HEK293 (cell line): ENCODE data around the gene RPS6KA1.

Experiments used
- BCL11A ChIP-seq: fragments of 450-650 bp; formaldehyde crosslinking; IDR thresholded peaks from 2 replicates; pipeline ENCODE4 v1.5.1; 2016; ENCODE audit warnings: low read depth, missing biosample characterization, missing genetic modification characterization
- CTCF ChIP-seq: fragments of 450-650 bp; formaldehyde crosslinking; IDR thresholded peaks from 2 replicates; pipeline ENCODE4 v1.5.1; 2016; ENCODE audit warnings: missing biosample characterization, missing genetic modification characterization
- HIC1 ChIP-seq: fragments of 450-650 bp; formaldehyde crosslinking; IDR thresholded peaks from 2 replicates; pipeline ENCODE4 v1.5.1; 2016; ENCODE audit warnings: missing biosample characterization, missing genetic modification characterization
- HOXA7 ChIP-seq: sonication (generic); formaldehyde crosslinking; IDR thresholded peaks from 2 replicates; pipeline ENCODE4 v1.8.1; 2022; ENCODE audit warnings: missing genetic modification reagents, borderline replicate concordance
- PRDM10 ChIP-seq: fragments of 450-650 bp; formaldehyde crosslinking; IDR thresholded peaks from 2 replicates; pipeline ENCODE4 v1.5.1; 2016; ENCODE audit warnings: missing biosample characterization, missing genetic modification characterization
- SP2 ChIP-seq: fragments of 450-650 bp; formaldehyde crosslinking; IDR thresholded peaks from 2 replicates; pipeline ENCODE4 v1.5.1; 2016; ENCODE audit warnings: missing biosample characterization, missing genetic modification characterization
- ZBTB49 ChIP-seq: fragments of 450-650 bp; formaldehyde crosslinking; IDR thresholded peaks from 2 replicates; pipeline ENCODE4 v1.5.1; 2016; ENCODE audit warnings: missing biosample characterization, missing genetic modification characterization, low read depth
- ZEB2 ChIP-seq: fragments of 450-650 bp; formaldehyde crosslinking; IDR thresholded peaks from 2 replicates; pipeline ENCODE4 v1.5.1; 2016; ENCODE audit warnings: missing biosample characterization, missing genetic modification characterization
- ZNF23 ChIP-seq: fragments of 450-650 bp; formaldehyde crosslinking; IDR thresholded peaks from 2 replicates; pipeline ENCODE4 v1.5.1; 2016; ENCODE audit warnings: missing biosample characterization, missing genetic modification characterization, borderline replicate concordance
- ZNF416 ChIP-seq: fragments of 450-650 bp; formaldehyde crosslinking; IDR thresholded peaks from 2 replicates; pipeline ENCODE4 v1.5.1; 2016; ENCODE audit warnings: missing biosample characterization, missing genetic modification characterization
- ZNF596 ChIP-seq: fragments of 450-650 bp; IDR thresholded peaks from 2 replicates; pipeline ENCODE4 v1.5.0; 2018; ENCODE audit warnings: missing biosample characterization, mild to moderate bottlenecking, missing genetic modification characterization, moderate library complexity

- no peak for TF ChIP-seq ZNF416 (tag by site-specific recombination)
- no peak for TF ChIP-seq HIC1
- no peak for TF ChIP-seq ZNF23
- no peak for TF ChIP-seq CTCF
- no peak for TF ChIP-seq ZEB2 (tag by site-specific recombination)
- TF ChIP-seq PRDM10: no peak
- TF ChIP-seq BCL11A (tag by site-specific recombination): no peak
- TF ChIP-seq ZBTB49 (tag by site-specific recombination): no peak
- no peak for TF ChIP-seq HOXA7
- no peak for TF ChIP-seq ZNF596
- TF ChIP-seq SP2 (tag by site-specific recombination): no peak
Measured at GRCh38 chr1:26518355-26518754, 11.2 kb upstream of the RPS6KA1 start.
